Measurements from ENCODE around the gene STMP1.

GRCh38 chr7:135715055-135715522 lies 52.8 kb downstream of the STMP1 start:
- TF ChIP-seq POLR2A (IDR thresholded peaks at IDR 0.05) (no peak), CTCF (IDR thresholded peaks at IDR 0.05) (no peak)
